NCI-H345 (cell line): ENCODE results near the gene STK39.
"Not testable (repeated sequence)": the region's sequence is repeated elsewhere in the genome, so short reads cannot be mapped to it uniquely, and the experiment has no call there.

Source experiments
- DNase-seq: peaks from one replicate; lab custom pipeline; 2025; lab: John Stamatoyannopoulos, UW

Gene STK39

GRCh38 chr2:168135630-168136029 is 111.8 kb downstream of the STK39 start:
- DNase-seq, result no peak

GRCh38 chr2:168135121-168135520 is 112.3 kb downstream of the STK39 start:
- DNase-seq, result no peak

- DNase-seq, result no peak
These were observed 112.9 kb downstream of the STK39 start for GRCh38 chr2:168134485-168134884.

- no peak for DNase-seq
These were observed 115.0 kb downstream of the STK39 start for GRCh38 chr2:168132389-168132788.

- DNase-seq, result no peak
These were observed 117.0 kb downstream of the STK39 start for GRCh38 chr2:168130346-168130745.

- no peak for DNase-seq
These were observed 120.0 kb downstream of the STK39 start for GRCh38 chr2:168127371-168127770.

- not testable (repeated sequence) for DNase-seq
These were observed 125.2 kb downstream of the STK39 start for GRCh38 chr2:168122210-168122609.

- DNase-seq, result peak; percentile 74
These were observed 126.7 kb downstream of the STK39 start for GRCh38 chr2:168120730-168121129.

GRCh38 chr2:168120310-168120709 is 127.1 kb downstream of the STK39 start:
- DNase-seq, result no peak

GRCh38 chr2:168119515-168120141 is 127.8 kb downstream of the STK39 start:
- DNase-seq, result peak; percentile 68

- DNase-seq, result peak; percentile 57
These were observed 128.5 kb downstream of the STK39 start for GRCh38 chr2:168118733-168119514.

GRCh38 chr2:168116448-168116847 is 130.9 kb downstream of the STK39 start:
- DNase-seq, result no peak

GRCh38 chr2:168114619-168115018 is 132.8 kb downstream of the STK39 start:
- DNase-seq, result no peak

- DNase-seq, result no peak
These were observed 133.4 kb downstream of the STK39 start for GRCh38 chr2:168114040-168114439.

GRCh38 chr2:168107322-168107721 is 140.1 kb downstream of the STK39 start:
- DNase-seq, result no peak

- DNase-seq, result no peak
These were observed 142.2 kb downstream of the STK39 start for GRCh38 chr2:168105127-168105683.

- no peak for DNase-seq
These were observed 150.0 kb downstream of the STK39 start for GRCh38 chr2:168097431-168097830.

- DNase-seq, result no peak
These were observed 151.2 kb downstream of the STK39 start for GRCh38 chr2:168096158-168096557.

GRCh38 chr2:168091986-168092385 is 155.4 kb downstream of the STK39 start:
- no peak for DNase-seq

GRCh38 chr2:168090366-168091135 is 156.8 kb downstream of the STK39 start:
- no peak for DNase-seq

GRCh38 chr2:168089200-168089599 is 158.2 kb downstream of the STK39 start:
- no peak for DNase-seq

GRCh38 chr2:168087401-168087800 is 160.0 kb downstream of the STK39 start:
- no peak for DNase-seq

- DNase-seq, result no peak
These were observed 160.5 kb downstream of the STK39 start for GRCh38 chr2:168086851-168087250.
